Uterus (tissue), 2 donors: ENCODE data around the gene FFAR4.

Experiments
- POLR2A ChIP-seq, 2 donors: fragments of 450-650 bp; IDR thresholded peaks; one replicate each; pipeline ENCODE4 v1.6.1; 2016; ENCODE audit warnings: antibody characterized with exemption in 2 of 2, mild to moderate bottlenecking in 1 of 2, moderate library complexity in 1 of 2
- TF ChIP-seq, protein P1 (sequence below), 4 experiments: fragments of 200-600 bp in 2 of 4; fragments of 450-650 bp in 2 of 4; sonication (generic) in 2 of 4; IDR thresholded peaks; one replicate each; pipeline ENCODE4 v1.5.1; 2016 to 2019; ENCODE audit warnings: antibody characterized with exemption in 4 of 4, mild to moderate bottlenecking in 2 of 4, moderate library complexity in 1 of 4

DNA sequence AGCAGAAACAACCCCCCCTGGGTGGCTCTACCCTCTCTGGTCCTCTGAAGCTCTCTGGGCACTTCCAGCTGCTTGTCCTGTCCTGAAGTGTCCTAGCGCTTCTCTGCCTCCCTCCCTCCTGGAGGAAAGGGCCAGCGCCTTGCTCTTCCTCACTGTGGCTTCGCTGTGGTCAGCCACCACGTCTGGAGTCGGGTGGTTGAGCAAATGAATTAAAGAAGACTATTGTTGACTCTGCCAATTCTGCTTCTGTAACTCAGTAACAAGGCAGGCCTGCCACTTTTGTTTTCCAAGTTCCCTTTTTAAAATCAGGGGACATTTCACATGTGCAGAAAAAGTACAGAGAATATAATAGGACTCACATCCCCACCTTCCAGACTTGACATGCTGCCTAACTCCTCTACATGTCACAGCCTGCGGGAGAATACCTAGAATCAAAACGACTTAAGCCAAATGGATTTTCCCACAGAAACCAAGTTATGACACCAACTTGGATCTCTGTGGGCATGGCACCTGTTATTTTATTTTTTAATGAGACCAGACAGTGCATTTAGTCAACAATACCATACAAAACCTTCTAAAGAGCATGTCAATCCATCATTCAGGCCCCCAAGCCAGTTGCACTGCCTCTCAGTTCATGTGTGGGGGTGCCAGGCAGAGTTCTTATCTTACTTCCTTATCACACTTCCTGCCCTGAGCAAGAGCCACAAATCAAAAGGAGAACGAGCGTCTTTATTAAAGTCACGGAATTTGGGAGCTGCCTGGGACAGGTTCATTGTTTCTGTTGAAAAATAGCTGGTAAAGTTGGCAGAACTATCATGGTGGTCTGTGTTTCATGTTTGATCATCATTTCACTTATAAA lies 6.8 kb downstream of the FFAR4 start:
- TF ChIP-seq, protein P1, sequence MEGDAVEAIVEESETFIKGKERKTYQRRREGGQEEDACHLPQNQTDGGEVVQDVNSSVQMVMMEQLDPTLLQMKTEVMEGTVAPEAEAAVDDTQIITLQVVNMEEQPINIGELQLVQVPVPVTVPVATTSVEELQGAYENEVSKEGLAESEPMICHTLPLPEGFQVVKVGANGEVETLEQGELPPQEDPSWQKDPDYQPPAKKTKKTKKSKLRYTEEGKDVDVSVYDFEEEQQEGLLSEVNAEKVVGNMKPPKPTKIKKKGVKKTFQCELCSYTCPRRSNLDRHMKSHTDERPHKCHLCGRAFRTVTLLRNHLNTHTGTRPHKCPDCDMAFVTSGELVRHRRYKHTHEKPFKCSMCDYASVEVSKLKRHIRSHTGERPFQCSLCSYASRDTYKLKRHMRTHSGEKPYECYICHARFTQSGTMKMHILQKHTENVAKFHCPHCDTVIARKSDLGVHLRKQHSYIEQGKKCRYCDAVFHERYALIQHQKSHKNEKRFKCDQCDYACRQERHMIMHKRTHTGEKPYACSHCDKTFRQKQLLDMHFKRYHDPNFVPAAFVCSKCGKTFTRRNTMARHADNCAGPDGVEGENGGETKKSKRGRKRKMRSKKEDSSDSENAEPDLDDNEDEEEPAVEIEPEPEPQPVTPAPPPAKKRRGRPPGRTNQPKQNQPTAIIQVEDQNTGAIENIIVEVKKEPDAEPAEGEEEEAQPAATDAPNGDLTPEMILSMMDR (IDR thresholded peaks at IDR 0.05): no peak
- no peak for TF ChIP-seq POLR2A (IDR thresholded peaks at IDR 0.05)
